Measurements from ENCODE around the gene APOBEC2.

GRCh38 chr6:41045664-41046063 lies 7.3 kb upstream of the APOBEC2 start:
- TF ChIP-seq TCF12 (IDR thresholded peaks at IDR 0.05; ENCODE audit: low read depth) (no peak), TAF1 (IDR thresholded peaks at IDR 0.05; ENCODE audit: low read depth) (no peak), CEBPB (IDR thresholded peaks at IDR 0.05) (no peak), EP300 (IDR thresholded peaks at IDR 0.05; ENCODE audit: borderline replicate concordance) (no peak), FOXM1 (IDR thresholded peaks at IDR 0.05; ENCODE audit: borderline replicate concordance, low read depth) (no peak), CREB1 (IDR thresholded peaks at IDR 0.05; ENCODE audit: low read depth) (no peak), TEAD4 (IDR thresholded peaks at IDR 0.05) (no peak), NFIC (IDR thresholded peaks at IDR 0.05) (no peak), YY1 (IDR thresholded peaks at IDR 0.05; ENCODE audit: low read depth) (no peak), EGR1 (IDR thresholded peaks at IDR 0.05) (no peak)
- TF ChIP-seq, protein P1, sequence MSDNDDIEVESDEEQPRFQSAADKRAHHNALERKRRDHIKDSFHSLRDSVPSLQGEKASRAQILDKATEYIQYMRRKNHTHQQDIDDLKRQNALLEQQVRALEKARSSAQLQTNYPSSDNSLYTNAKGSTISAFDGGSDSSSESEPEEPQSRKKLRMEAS (IDR thresholded peaks at IDR 0.05) = no peak
- TF ChIP-seq, protein P2, sequence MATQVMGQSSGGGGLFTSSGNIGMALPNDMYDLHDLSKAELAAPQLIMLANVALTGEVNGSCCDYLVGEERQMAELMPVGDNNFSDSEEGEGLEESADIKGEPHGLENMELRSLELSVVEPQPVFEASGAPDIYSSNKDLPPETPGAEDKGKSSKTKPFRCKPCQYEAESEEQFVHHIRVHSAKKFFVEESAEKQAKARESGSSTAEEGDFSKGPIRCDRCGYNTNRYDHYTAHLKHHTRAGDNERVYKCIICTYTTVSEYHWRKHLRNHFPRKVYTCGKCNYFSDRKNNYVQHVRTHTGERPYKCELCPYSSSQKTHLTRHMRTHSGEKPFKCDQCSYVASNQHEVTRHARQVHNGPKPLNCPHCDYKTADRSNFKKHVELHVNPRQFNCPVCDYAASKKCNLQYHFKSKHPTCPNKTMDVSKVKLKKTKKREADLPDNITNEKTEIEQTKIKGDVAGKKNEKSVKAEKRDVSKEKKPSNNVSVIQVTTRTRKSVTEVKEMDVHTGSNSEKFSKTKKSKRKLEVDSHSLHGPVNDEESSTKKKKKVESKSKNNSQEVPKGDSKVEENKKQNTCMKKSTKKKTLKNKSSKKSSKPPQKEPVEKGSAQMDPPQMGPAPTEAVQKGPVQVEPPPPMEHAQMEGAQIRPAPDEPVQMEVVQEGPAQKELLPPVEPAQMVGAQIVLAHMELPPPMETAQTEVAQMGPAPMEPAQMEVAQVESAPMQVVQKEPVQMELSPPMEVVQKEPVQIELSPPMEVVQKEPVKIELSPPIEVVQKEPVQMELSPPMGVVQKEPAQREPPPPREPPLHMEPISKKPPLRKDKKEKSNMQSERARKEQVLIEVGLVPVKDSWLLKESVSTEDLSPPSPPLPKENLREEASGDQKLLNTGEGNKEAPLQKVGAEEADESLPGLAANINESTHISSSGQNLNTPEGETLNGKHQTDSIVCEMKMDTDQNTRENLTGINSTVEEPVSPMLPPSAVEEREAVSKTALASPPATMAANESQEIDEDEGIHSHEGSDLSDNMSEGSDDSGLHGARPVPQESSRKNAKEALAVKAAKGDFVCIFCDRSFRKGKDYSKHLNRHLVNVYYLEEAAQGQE (IDR thresholded peaks at IDR 0.05; ENCODE audit: low read depth) = no peak

All from Ishikawa (cell line).